Motor neuron (in vitro differentiated cells): Measurements from ENCODE around the gene NETO2. TPM values are rescaled to one million over a fixed set of nuclear protein-coding genes. Genes with fewer than 3 reads are reported as not detected.
"Not testable (repeated sequence)": the region's sequence is repeated elsewhere in the genome, so short reads cannot be mapped to it uniquely, and the experiment has no call there.

Experiments used
- ATAC-seq, 8 experiments: fragments of 200-7000 bp; cut with Tn5 transposase; replicated peaks in 6 of 8; 2 replicates each; pipeline ENCODE4 v1.8.0; 2021; ENCODE audit warnings: mild to moderate bottlenecking in 8 of 8, moderate library complexity in 8 of 8
- H3K27ac ChIP-seq, 2 donors: fragments of 250-450 bp; sonication (Bioruptor Pico); 2 replicates each; pipeline ENCODE4 v1.9.0; 2021; ENCODE audit warnings: antibody characterized with exemption in 2 of 2, mild to moderate bottlenecking in 2 of 2, moderate library complexity in 1 of 2
- H3K4me1 ChIP-seq, 2 donors: fragments of 250-450 bp; sonication (Bioruptor Pico); replicated peaks in 1 of 2; 2 replicates each; pipeline ENCODE4 v1.6.1; 2021; ENCODE audit warnings: antibody characterized with exemption in 2 of 2, mild to moderate bottlenecking in 2 of 2, moderate library complexity in 1 of 2
- H3K4me3 ChIP-seq, 5 donors: fragments of 250-450 bp; sonication (Bioruptor Pico); 2 replicates each; pipeline ENCODE4 v1.9.0; 2021; ENCODE audit warnings: antibody characterized with exemption in 5 of 5, mild to moderate bottlenecking in 5 of 5, moderate library complexity in 4 of 5
- WGBS, 10 experiments: fragments of 450-650 bp; shearing (Covaris generic); methylation state at CpG; one replicate each; pipeline ENCODE4 v1.0.0; 2022; 5-methylcytosine and 5-hydroxymethylcytosine counted together
- in situ Hi-C, 9 experiments: fragments of 400-800 bp; cut with MboI; loops; one replicate each; pipeline ENCODE4 v1.15.0; 2021; ENCODE audit warnings: low sequenced_read_pairs in 9 of 9, low pct_unique_long_range_greater_than_20kb in 2 of 9; ENCODE audit not compliant: unreplicated experiment in 9 of 9
- total RNA-seq, 8 experiments: library from RNA; unstranded; fragments of 300-600 nt; gene quantifications; 2 replicates each; pipeline versions ENCODE4 v1.2.3 to v1.2.4, GENCODE V29; 2022

Gene NETO2
- total RNA-seq, 8 experiments from 2014 or later, result 24.3 to 53.5 (median 28.1) TPM

GRCh38 chr16:47142821-47143676 lies 696 bp downstream of the NETO2 start:
- WGBS, 10 experiments, result 0 to 1% (median 0%) methylated on average over 4 to 25 of the region's 111 CpGs; no CpG with 5 or more reads in 7 of the 10 experiments
- in situ Hi-C loops, result loop anchor here (10.0 to 25.0 kb wide), 2 partner anchors 1012 to 1019 kb away; partner anchors contain the start of gene ABCC12 (in 9 of the 9)
- H3K4me3 ChIP-seq, result peak overlapping the region; percentile 65 to 93 (median 86)
- H3K4me1 ChIP-seq, result peaks cover 14 to 27% of the 10 kb centered on the region in 2 donors
- ATAC-seq, result peak; percentile 72 to 81 (median 78)
- peak overlapping the region; percentile 86 to 87 for H3K27ac ChIP-seq

GRCh38 chr16:47142486-47142820 lies 1.3 kb downstream of the NETO2 start:
- Histone ChIP-seq H3K4me1 (peaks cover 14 to 27% of the 10 kb centered on the region in 2 donors), H3K4me3 (peak overlapping the region; percentile 65 to 93 (median 86)), H3K27ac (no peak overlapping the region)
- 0 to 4% (median 0%) methylated on average over 3 to 8 of the region's 8 CpGs; no CpG with 5 or more reads in 1 of the 10 experiments for WGBS, 10 experiments
- ATAC-seq, result no peak
- in situ Hi-C loops, result loop anchor here (10.0 to 25.0 kb wide), 2 partner anchors 1012 to 1020 kb away; partner anchors contain the start of gene ABCC12 (in 9 of the 9)

- in situ Hi-C loops, result loop anchor here (10.0 to 25.0 kb wide), 2 partner anchors 1013 to 1020 kb away; partner anchors contain the start of gene ABCC12 (in 9 of the 9)
- peaks cover 14 to 27% of the 10 kb centered on the region in 2 donors for H3K4me1 ChIP-seq
- peak overlapping the region; percentile 65 to 93 (median 86) for H3K4me3 ChIP-seq
- WGBS, 10 experiments, result 0 to 12% (median 2%) methylated on average over 3 to 25 of the region's 26 CpGs
- H3K27ac ChIP-seq, result no peak overlapping the region
- peak; percentile 27 to 63 (median 56) for ATAC-seq
These were observed 1.8 kb downstream of the NETO2 start for GRCh38 chr16:47141773-47142485.

GRCh38 chr16:47140686-47141085 lies 3.1 kb downstream of the NETO2 start:
- 42 to 96% (median 84%) methylated on average over 2 to 4 of the region's 4 CpGs for WGBS, 10 experiments
- peaks cover 14 to 27% of the 10 kb centered on the region in 2 donors for H3K4me1 ChIP-seq
- H3K4me3 ChIP-seq, result no peak overlapping the region
- H3K27ac ChIP-seq, result no peak overlapping the region
- ATAC-seq, result no peak
- in situ Hi-C loops, result loop anchor here (10.0 to 25.0 kb wide), 2 partner anchors 1014 to 1022 kb away; partner anchors contain the start of gene ABCC12 (in 9 of the 9)

GRCh38 chr16:47139561-47140185 lies 4.1 kb downstream of the NETO2 start:
- no peak overlapping the region for H3K27ac ChIP-seq
- in situ Hi-C loops, result loop anchor here (10.0 to 25.0 kb wide), 2 partner anchors 1015 to 1023 kb away; partner anchors contain the start of gene ABCC12 (in 9 of the 9)
- no peak overlapping the region for H3K4me3 ChIP-seq
- no peak for ATAC-seq
- peaks cover 14 to 27% of the 10 kb centered on the region in 2 donors for H3K4me1 ChIP-seq
- 20 to 100% (median 56%) methylated on average over 1 to 3 of the region's 3 CpGs; no CpG with 5 or more reads in 2 of the 10 experiments for WGBS, 10 experiments

GRCh38 chr16:47137925-47138324 lies 5.8 kb downstream of the NETO2 start:
- WGBS, 10 experiments, result 70 to 97% (median 83%) methylated on average over 1 to 8 of the region's 9 CpGs; no CpG with 5 or more reads in 2 of the 10 experiments
- peaks cover 14 to 27% of the 10 kb centered on the region in 2 donors for H3K4me1 ChIP-seq
- not testable (repeated sequence) for H3K27ac ChIP-seq, H3K4me3 ChIP-seq, ATAC-seq
- in situ Hi-C loops, result loop anchor here in 8 of 9 experiments (25.0 kb wide), 1 partner anchor 1024 kb away; the partner anchor contains the start of gene ABCC12 (in 8 of the 8)

GRCh38 chr16:47136099-47136842 lies 7.5 kb downstream of the NETO2 start:
- WGBS, 10 experiments, result 86 to 100% (median 93%) methylated on average over 1 to 7 of the region's 8 CpGs
- no peak overlapping the region for H3K27ac ChIP-seq
- no peak overlapping the region for H3K4me3 ChIP-seq
- H3K4me1 ChIP-seq, result peaks cover 14 to 23% of the 10 kb centered on the region in 2 donors
- ATAC-seq, result no peak
- in situ Hi-C loops, result loop anchor here in 8 of 9 experiments (25.0 kb wide), 1 partner anchor 1026 kb away; the partner anchor contains the start of gene ABCC12 (in 8 of the 8)

GRCh38 chr16:47134550-47134949 lies 9.2 kb downstream of the NETO2 start:
- in situ Hi-C loops, result loop anchor here in 8 of 9 experiments (25.0 kb wide), 1 partner anchor 1028 kb away; the partner anchor contains the start of gene ABCC12 (in 8 of the 8)
- Histone ChIP-seq H3K27ac (no peak overlapping the region), H3K4me3 (no peak overlapping the region), H3K4me1 (peaks cover 10 to 11% of the 10 kb centered on the region in 2 donors)
- ATAC-seq, result no peak
- WGBS, 10 experiments, result 88 to 100% (median 96%) methylated on average over 2 to 4 of the region's 4 CpGs

- ATAC-seq, result peak in 6 of 8 experiments; percentile 47 to 86 (median 64)
- no peaks in the 10 kb centered on the region for H3K4me1 ChIP-seq
- in situ Hi-C loops, result loop anchor here in 8 of 9 experiments (25.0 kb wide), 1 partner anchor 1030 kb away; the partner anchor contains the start of gene ABCC12 (in 8 of the 8)
- H3K27ac ChIP-seq, result no peak overlapping the region
- no peak overlapping the region for H3K4me3 ChIP-seq
These were observed 11.4 kb downstream of the NETO2 start for GRCh38 chr16:47132308-47132707.

- no peak overlapping the region for H3K27ac ChIP-seq
- in situ Hi-C loops, result loop anchor here in 8 of 9 experiments (25.0 kb wide), 1 partner anchor 1032 kb away; the partner anchor contains the start of gene ABCC12 (in 8 of the 8)
- H3K4me3 ChIP-seq, result no peak overlapping the region
- no peaks in the 10 kb centered on the region for H3K4me1 ChIP-seq
- ATAC-seq, result no peak
- 50 to 96% (median 76%) methylated on average over 1 to 7 of the region's 7 CpGs for WGBS, 10 experiments
These were observed 13.8 kb downstream of the NETO2 start for GRCh38 chr16:47129755-47130435.

GRCh38 chr16:47127541-47127940 lies 16.2 kb downstream of the NETO2 start:
- Histone ChIP-seq H3K4me1 (no peaks in the 10 kb centered on the region), H3K4me3 (no peak overlapping the region), H3K27ac (no peak overlapping the region)
- in situ Hi-C loops, result loop anchor here in 8 of 9 experiments (25.0 kb wide), 1 partner anchor 1035 kb away; the partner anchor contains the start of gene ABCC12 (in 8 of the 8)
- ATAC-seq, result no peak
- 70 to 100% (median 100%) methylated on average over 1 to 3 of the region's 3 CpGs; no CpG with 5 or more reads in 2 of the 10 experiments for WGBS, 10 experiments
